Ectodermal cell (in vitro differentiated cells): ENCODE data around the gene POLN.
"Not testable (repeated sequence)": the region's sequence is repeated elsewhere in the genome, so short reads cannot be mapped to it uniquely, and the experiment has no call there.

ENCODE experiments used
- H3K27ac ChIP-seq: 2 replicates; pipeline ENCODE4 v1.7.0; 2013; ENCODE audit warnings: mild to moderate bottlenecking, low read depth, low read length; ENCODE audit not compliant: insufficient read depth, poor library complexity, severe bottlenecking
- H3K27me3 ChIP-seq: 2 replicates; pipeline ENCODE4 v1.7.0; 2013; ENCODE audit warnings: mild to moderate bottlenecking, low read length; ENCODE audit not compliant: insufficient read depth, control insufficient read depth, poor library complexity, severe bottlenecking
- H3K36me3 ChIP-seq: one replicate; pipeline ENCODE4 v1.7.0; 2013; ENCODE audit warnings: low read length; ENCODE audit not compliant: control insufficient read depth, insufficient read depth
- H3K4me1 ChIP-seq: one replicate; pipeline ENCODE4 v1.7.0; 2013; ENCODE audit warnings: low read length; ENCODE audit not compliant: control insufficient read depth, insufficient read depth
- H3K4me3 ChIP-seq: 2 replicates; pipeline ENCODE4 v1.7.0; 2013; ENCODE audit warnings: low read depth, low read length, control low read depth; ENCODE audit not compliant: insufficient read depth
- H3K9me3 ChIP-seq: 2 replicates; pipeline ENCODE4 v1.7.0; 2013; ENCODE audit warnings: mild to moderate bottlenecking, low read length, moderate library complexity; ENCODE audit not compliant: control insufficient read depth
- WGBS, 2 experiments: methylation state at CpG; one replicate each; pipeline ENCODE4 v1.1.7; 2013; ENCODE audit warnings: missing lambda C conversion rate in 2 of 2; 5-methylcytosine and 5-hydroxymethylcytosine counted together

POLN gene

GRCh38 chr4:2161092-2161703, 80.7 kb downstream of the POLN start:
- not testable (repeated sequence) for H3K4me1 ChIP-seq, H3K9me3 ChIP-seq, H3K4me3 ChIP-seq, H3K36me3 ChIP-seq, H3K27me3 ChIP-seq, H3K27ac ChIP-seq
- 94 to 96% methylated on average over 40 of the region's 40 CpGs for WGBS, 2 experiments

- H3K27me3 ChIP-seq = no peaks in the 10 kb centered on the region
- no peaks in the 10 kb centered on the region for H3K4me1 ChIP-seq
- WGBS, 2 experiments = 92% methylated on average over 1 of the region's 2 CpGs; no CpG with 5 or more reads in 1 of the 2 experiments
- no peaks in the 10 kb centered on the region for H3K36me3 ChIP-seq
- H3K9me3 ChIP-seq = no peaks in the 10 kb centered on the region
- H3K27ac ChIP-seq = no peak overlapping the region
- H3K4me3 ChIP-seq = no peak overlapping the region
Measured at GRCh38 chr4:2159931-2160330, 82.0 kb downstream of the POLN start.

GRCh38 chr4:2155246-2155645, 86.7 kb downstream of the POLN start:
- no peaks in the 10 kb centered on the region for H3K27me3 ChIP-seq
- H3K9me3 ChIP-seq = no peaks in the 10 kb centered on the region
- no peak overlapping the region for H3K4me3 ChIP-seq
- no peaks in the 10 kb centered on the region for H3K4me1 ChIP-seq
- WGBS, 2 experiments = 91 to 97% methylated on average over 7 of the region's 7 CpGs
- no peaks in the 10 kb centered on the region for H3K36me3 ChIP-seq
- H3K27ac ChIP-seq = no peak overlapping the region

- Histone ChIP-seq H3K36me3 (no peaks in the 10 kb centered on the region), H3K27me3 (no peaks in the 10 kb centered on the region), H3K4me1 (no peaks in the 10 kb centered on the region), H3K27ac (no peak overlapping the region), H3K4me3 (no peak overlapping the region), H3K9me3 (no peaks in the 10 kb centered on the region)
- WGBS, 2 experiments = 60 to 63% methylated on average over 1 of the region's 2 CpGs
Measured at GRCh38 chr4:2154215-2154740, 87.6 kb downstream of the POLN start.

GRCh38 chr4:2151544-2151943, 90.4 kb downstream of the POLN start:
- H3K36me3 ChIP-seq = no peaks in the 10 kb centered on the region
- H3K4me3 ChIP-seq = no peak overlapping the region
- no peaks in the 10 kb centered on the region for H3K4me1 ChIP-seq
- H3K9me3 ChIP-seq = no peaks in the 10 kb centered on the region
- 62 to 65% methylated on average over 5 of the region's 5 CpGs for WGBS, 2 experiments
- H3K27me3 ChIP-seq = no peaks in the 10 kb centered on the region
- no peak overlapping the region for H3K27ac ChIP-seq

- peaks cover 5% of the 10 kb centered on the region for H3K27me3 ChIP-seq
- WGBS, 2 experiments = 95 to 100% methylated on average over 1 of the region's 1 CpG
- H3K36me3 ChIP-seq = no peaks in the 10 kb centered on the region
- no peaks in the 10 kb centered on the region for H3K4me1 ChIP-seq
- H3K4me3 ChIP-seq = no peak overlapping the region
- no peak overlapping the region for H3K27ac ChIP-seq
- no peaks in the 10 kb centered on the region for H3K9me3 ChIP-seq
Measured at GRCh38 chr4:2150076-2150475, 91.8 kb downstream of the POLN start.

- Histone ChIP-seq H3K36me3 (no peaks in the 10 kb centered on the region), H3K4me1 (peaks cover 7% of the 10 kb centered on the region), H3K4me3 (no peak overlapping the region), H3K9me3 (no peaks in the 10 kb centered on the region), H3K27me3 (peaks cover 25% of the 10 kb centered on the region), H3K27ac (no peak overlapping the region)
- WGBS, 2 experiments = 42 to 62% methylated on average over 3 to 5 of the region's 7 CpGs
Measured at GRCh38 chr4:2142630-2143427, 99.1 kb downstream of the POLN start.

GRCh38 chr4:2141762-2142451, 100.0 kb downstream of the POLN start:
- Histone ChIP-seq H3K27ac (no peak overlapping the region), H3K4me3 (no peak overlapping the region), H3K36me3 (no peaks in the 10 kb centered on the region), H3K9me3 (no peaks in the 10 kb centered on the region), H3K27me3 (peaks cover 25% of the 10 kb centered on the region), H3K4me1 (peaks cover 7% of the 10 kb centered on the region)
- WGBS, 2 experiments = 27 to 31% methylated on average over 7 of the region's 7 CpGs

- no peaks in the 10 kb centered on the region for H3K9me3 ChIP-seq
- H3K27ac ChIP-seq = no peak overlapping the region
- H3K36me3 ChIP-seq = no peaks in the 10 kb centered on the region
- peaks cover 25% of the 10 kb centered on the region for H3K27me3 ChIP-seq
- WGBS, 2 experiments = 74 to 76% methylated on average over 8 of the region's 8 CpGs
- H3K4me3 ChIP-seq = no peak overlapping the region
- peaks cover 7% of the 10 kb centered on the region for H3K4me1 ChIP-seq
Measured at GRCh38 chr4:2141022-2141761, 100.7 kb downstream of the POLN start.
